Activated CD8-positive, alpha-beta T cell treated with anti-CD3 and anti-CD28 coated beads for 36 hours (primary cell): ENCODE measurements around the gene MAP1B. TPM values are rescaled to one million over a fixed set of nuclear protein-coding genes. Genes with fewer than 3 reads are reported as not detected.

Experiments used
- ATAC-seq: fragments of 200-7000 bp; cut with Tn5 transposase; one replicate; pipeline ENCODE4 v1.10.0; 2021; ENCODE audit warnings: mild to moderate bottlenecking, moderate library complexity
- CTCF ChIA-PET: fragments of 350-600 bp; sonication (Branson Sonifier 250); formaldehyde crosslinking; loops from one replicate; lab custom pipeline; 2021; ENCODE audit warnings: antibody characterized with exemption; lab: Charles Lee
- POLR2A ChIA-PET: fragments of 350-600 bp; sonication (Branson Sonifier 250); formaldehyde crosslinking; loops from one replicate; lab custom pipeline; 2021; ENCODE audit warnings: antibody characterized with exemption; lab: Charles Lee
- DNase-seq: peaks from one replicate; pipeline ENCODE4 v3.0.0-alpha.2; 2020
- H3K27ac Mint-ChIP-seq: one replicate; pipeline ENCODE4 v1.8.0; 2021; ENCODE audit warnings: mild to moderate bottlenecking, mixed read lengths
- H3K27me3 Mint-ChIP-seq: one replicate; pipeline ENCODE4 v1.8.0; 2021; ENCODE audit warnings: mixed read lengths
- H3K36me3 Mint-ChIP-seq: one replicate; pipeline ENCODE4 v1.8.0; 2021; ENCODE audit warnings: low read depth, mixed read lengths
- H3K4me1 Mint-ChIP-seq: one replicate; pipeline ENCODE4 v1.8.0; 2021; ENCODE audit warnings: low read depth, mixed read lengths
- H3K4me3 Mint-ChIP-seq: one replicate; pipeline ENCODE4 v1.8.0; 2021; ENCODE audit warnings: mild to moderate bottlenecking, moderate library complexity, mixed read lengths
- H3K9me3 Mint-ChIP-seq: one replicate; pipeline ENCODE4 v1.8.0; 2021; ENCODE audit warnings: mixed read lengths
- CTCF ChIP-seq: fragments of 200-600 bp; IDR thresholded peaks from one replicate; pipeline ENCODE4 v1.8.0; 2022; ENCODE audit warnings: antibody characterized with exemption, mild to moderate bottlenecking
- intact Hi-C: fragments of 100-400 bp; cut with micrococcal nuclease; formaldehyde crosslinking; loops from one replicate; pipeline ENCODE4 v1.10.0; 2022
- total RNA-seq, 2 experiments: library from RNA; stranded (reverse); gene quantifications; one replicate each; pipeline ENCODE4 v1.2.3, GENCODE V29; 2021

MAP1B gene
- total RNA-seq, 2 experiments from 2014 or later, result 0.09 to 0.25 TPM

GRCh38 chr5:72156946-72157624, 49.8 kb downstream of the MAP1B start:
- ChIA-PET POLR2A (no interaction called here), CTCF (no interaction called here)
- DNase-seq (no peak), ATAC-seq (no peak)
- no peak for TF ChIP-seq CTCF
- no peaks in the 10 kb centered on the region for H3K4me1 Mint-ChIP-seq
- intact Hi-C loops, result no loop called here
- peaks cover 6% of the 10 kb centered on the region for H3K27me3 Mint-ChIP-seq
- H3K36me3 Mint-ChIP-seq, result no peaks in the 10 kb centered on the region
- no peak overlapping the region for H3K4me3 Mint-ChIP-seq
- no peak overlapping the region for H3K27ac Mint-ChIP-seq
- H3K9me3 Mint-ChIP-seq, result no peaks in the 10 kb centered on the region

GRCh38 chr5:72157625-72157962, 50.3 kb downstream of the MAP1B start:
- H3K36me3 Mint-ChIP-seq, result no peaks in the 10 kb centered on the region

GRCh38 chr5:72159501-72159911, 52.2 kb downstream of the MAP1B start:
- no peak for ATAC-seq
- no peaks in the 10 kb centered on the region for H3K4me1 Mint-ChIP-seq
- peaks cover 9% of the 10 kb centered on the region for H3K27me3 Mint-ChIP-seq
- H3K27ac Mint-ChIP-seq, result no peak overlapping the region
- H3K36me3 Mint-ChIP-seq, result no peaks in the 10 kb centered on the region
- ChIA-PET POLR2A (interaction anchor here (1.1 kb wide), 1 partner anchor 148 kb away, joined by 3 read pairs; no protein-coding TSS in a partner anchor), CTCF (no interaction called here)
- no peak for TF ChIP-seq CTCF
- no peak for DNase-seq
- H3K9me3 Mint-ChIP-seq, result no peaks in the 10 kb centered on the region
- intact Hi-C loops, result no loop called here
- H3K4me3 Mint-ChIP-seq, result no peak overlapping the region

More at GRCh38 chr5:72157625-72157962, 50.3 kb downstream of the MAP1B start:
- no peak overlapping the region for H3K4me3 Mint-ChIP-seq
- DNase-seq (no peak), ATAC-seq (no peak)
- ChIA-PET CTCF (no interaction called here), POLR2A (no interaction called here)
- intact Hi-C loops, result no loop called here
- TF ChIP-seq CTCF, result no peak
- H3K9me3 Mint-ChIP-seq, result no peaks in the 10 kb centered on the region
- peaks cover 6% of the 10 kb centered on the region for H3K27me3 Mint-ChIP-seq
- no peak overlapping the region for H3K27ac Mint-ChIP-seq
- H3K4me1 Mint-ChIP-seq, result no peaks in the 10 kb centered on the region

GRCh38 chr5:72160329-72160728, 53.1 kb downstream of the MAP1B start:
- no peak for DNase-seq
- intact Hi-C loops, result no loop called here
- H3K36me3 Mint-ChIP-seq, result no peaks in the 10 kb centered on the region
- no peak for ATAC-seq
- peaks cover 11% of the 10 kb centered on the region for H3K27me3 Mint-ChIP-seq
- H3K9me3 Mint-ChIP-seq, result no peaks in the 10 kb centered on the region
- no peak overlapping the region for H3K27ac Mint-ChIP-seq
- CTCF ChIA-PET, result no interaction called here
- POLR2A ChIA-PET, result no interaction called here
- no peak overlapping the region for H3K4me3 Mint-ChIP-seq
- no peaks in the 10 kb centered on the region for H3K4me1 Mint-ChIP-seq
- no peak for TF ChIP-seq CTCF

GRCh38 chr5:72160959-72161358, 53.7 kb downstream of the MAP1B start:
- CTCF ChIA-PET, result no interaction called here
- Mint-ChIP-seq H3K27me3 (peaks cover 12% of the 10 kb centered on the region), H3K36me3 (no peaks in the 10 kb centered on the region), H3K4me1 (no peaks in the 10 kb centered on the region), H3K27ac (no peak overlapping the region), H3K4me3 (no peak overlapping the region), H3K9me3 (no peaks in the 10 kb centered on the region)
- POLR2A ChIA-PET, result no interaction called here
- no peak for TF ChIP-seq CTCF
- no peak for ATAC-seq
- intact Hi-C loops, result no loop called here
- no peak for DNase-seq
